ENCODE measurements around the gene NDUFB2.
"Not testable (repeated sequence)": the region's sequence is repeated elsewhere in the genome, so short reads cannot be mapped to it uniquely, and the experiment has no call there.

DNA sequence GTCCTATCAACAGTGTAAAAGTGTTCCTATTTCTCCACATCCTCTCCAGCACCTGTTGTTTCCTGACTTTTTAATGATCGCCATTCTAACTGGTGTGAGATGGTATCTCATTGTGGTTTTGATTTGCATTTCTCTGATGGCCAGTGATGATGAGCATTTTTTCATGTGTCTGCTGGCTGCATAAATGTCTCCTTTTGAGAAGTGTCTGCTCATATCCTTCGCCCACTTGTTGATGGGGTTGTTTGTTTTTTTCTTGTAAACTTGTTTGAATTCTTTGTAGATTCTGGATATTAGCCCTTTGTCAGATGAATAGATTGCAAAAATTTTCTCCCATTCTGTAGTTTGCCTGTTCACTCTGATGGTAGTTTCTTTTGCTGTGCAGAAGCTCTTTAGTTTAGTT, 33.6 kb upstream of the NDUFB2 start:
- TF ChIP-seq, protein P1, sequence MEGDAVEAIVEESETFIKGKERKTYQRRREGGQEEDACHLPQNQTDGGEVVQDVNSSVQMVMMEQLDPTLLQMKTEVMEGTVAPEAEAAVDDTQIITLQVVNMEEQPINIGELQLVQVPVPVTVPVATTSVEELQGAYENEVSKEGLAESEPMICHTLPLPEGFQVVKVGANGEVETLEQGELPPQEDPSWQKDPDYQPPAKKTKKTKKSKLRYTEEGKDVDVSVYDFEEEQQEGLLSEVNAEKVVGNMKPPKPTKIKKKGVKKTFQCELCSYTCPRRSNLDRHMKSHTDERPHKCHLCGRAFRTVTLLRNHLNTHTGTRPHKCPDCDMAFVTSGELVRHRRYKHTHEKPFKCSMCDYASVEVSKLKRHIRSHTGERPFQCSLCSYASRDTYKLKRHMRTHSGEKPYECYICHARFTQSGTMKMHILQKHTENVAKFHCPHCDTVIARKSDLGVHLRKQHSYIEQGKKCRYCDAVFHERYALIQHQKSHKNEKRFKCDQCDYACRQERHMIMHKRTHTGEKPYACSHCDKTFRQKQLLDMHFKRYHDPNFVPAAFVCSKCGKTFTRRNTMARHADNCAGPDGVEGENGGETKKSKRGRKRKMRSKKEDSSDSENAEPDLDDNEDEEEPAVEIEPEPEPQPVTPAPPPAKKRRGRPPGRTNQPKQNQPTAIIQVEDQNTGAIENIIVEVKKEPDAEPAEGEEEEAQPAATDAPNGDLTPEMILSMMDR (IDR thresholded peaks at IDR 0.05; ENCODE audit: low read depth, low read length, poor library complexity, severe bottlenecking) = not testable (repeated sequence)
- not testable (repeated sequence) for TF ChIP-seq EZH2phosphoT487 (IDR thresholded peaks at IDR 0.05; ENCODE audit: borderline replicate concordance, low read length)
